ENCODE results near the gene GRM8. TPM values are rescaled to one million over a fixed set of nuclear protein-coding genes. Genes with fewer than 3 reads are reported as not detected.

Gene GRM8
- total RNA-seq, 1 experiment from 2014 or later: 1.8 TPM

DNA sequence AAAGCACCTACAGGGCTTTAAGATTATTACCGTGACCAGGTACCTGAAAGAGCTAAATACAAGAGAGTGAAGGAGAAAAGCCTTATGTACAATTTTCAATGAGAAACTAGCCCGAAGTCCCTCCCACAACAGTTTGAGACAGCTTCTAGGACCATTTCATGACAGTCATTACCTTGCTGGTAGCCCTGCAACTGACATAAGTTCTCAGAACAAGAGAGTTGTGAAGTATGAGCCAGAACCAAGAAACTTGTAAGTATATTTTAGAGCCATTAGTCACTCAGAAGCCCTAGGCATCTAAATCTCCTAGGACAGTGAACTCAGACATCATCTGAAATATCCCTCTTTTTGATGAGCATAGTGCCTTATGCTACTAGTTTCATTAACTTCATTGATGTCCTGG lies 792.1 kb downstream of the GRM8 start:
- Histone ChIP-seq H3K23me2 (ENCODE audit: insufficient read length, low read depth, low read length, poor library complexity, severe bottlenecking) (no peaks in the 10 kb centered on the region), H4K91ac (ENCODE audit: insufficient read length, low read depth, low read length) (no peak overlapping the region), H2BK20ac (ENCODE audit: low read depth, low read length, poor library complexity, severe bottlenecking) (no peak overlapping the region), H2AFZ (ENCODE audit: low read length) (no peak overlapping the region), H2BK15ac (ENCODE audit: low read depth, low read length) (no peak overlapping the region), H2BK5ac (ENCODE audit: insufficient read length, low read length) (no peak overlapping the region), H3K4me2 (ENCODE audit: insufficient read depth, insufficient read length, low read length) (no peak overlapping the region), H2BK120ac (ENCODE audit: low read depth, low read length, poor library complexity, severe bottlenecking) (no peak overlapping the region), H3K18ac (ENCODE audit: insufficient read length, low read depth, low read length) (no peak overlapping the region), H4K5ac (ENCODE audit: insufficient read length, low read depth, low read length) (no peak overlapping the region), H3T11ph (ENCODE audit: low read length) (no peak overlapping the region), H3K9me3 (ENCODE audit: control insufficient read depth, low read depth, low read length) (no peaks in the 10 kb centered on the region), H2BK12ac (ENCODE audit: insufficient read length, low read depth, low read length) (no peak overlapping the region), H4K8ac (replicated peaks; ENCODE audit: insufficient read length, low read depth, low read length) (no peak overlapping the region), H3K23ac (ENCODE audit: insufficient read length, low read depth, low read length) (no peak overlapping the region), H3K27me3 (ENCODE audit: insufficient read depth, low read length) (no peaks in the 10 kb centered on the region), H3K79me1 (ENCODE audit: insufficient read depth, low read depth, low read length, poor library complexity, severe bottlenecking) (no peaks in the 10 kb centered on the region), H3K9ac (ENCODE audit: extremely low read depth, insufficient read length, low read length) (no peak overlapping the region), H3K27ac (ENCODE audit: insufficient read length, low read depth, low read length) (no peak overlapping the region), H3K4me1 (ENCODE audit: insufficient read depth, low read length) (no peaks in the 10 kb centered on the region), H2AK5ac (ENCODE audit: insufficient read length, low read length) (no peak overlapping the region), H4K20me1 (ENCODE audit: control insufficient read depth, insufficient read depth, insufficient read length) (no peaks in the 10 kb centered on the region), H3K56ac (ENCODE audit: insufficient read length, low read depth, low read length) (no peak overlapping the region), H3K4ac (ENCODE audit: low read depth, low read length) (no peak overlapping the region), H3K14ac (ENCODE audit: insufficient read depth, low read length) (no peak overlapping the region), H3K79me2 (ENCODE audit: insufficient read depth, low read length) (no peaks in the 10 kb centered on the region)
- H3K9me3 Mint-ChIP-seq: no peaks in the 10 kb centered on the region
- peaks cover 1% of the 10 kb centered on the region; the same call in 1 of the 2 replicates for H3K27me3 Mint-ChIP-seq (ENCODE audit: low read depth)
- no peak overlapping the region for H3K4me3 Mint-ChIP-seq
- no peaks in the 10 kb centered on the region for H3K4me1 Mint-ChIP-seq
- WGBS (ENCODE audit: extremely low coverage, insufficient read length, low lambda C conversion rate): no CpG with 5 or more reads among the region's 2 CpGs
- DNase-seq: no peak
- H3K27ac Mint-ChIP-seq: no peak overlapping the region
- H3K36me3 Mint-ChIP-seq (ENCODE audit: insufficient read depth in 1 of 3, low read depth in 3 of 3): no peaks in the 10 kb centered on the region
- TF ChIP-seq, protein P1, sequence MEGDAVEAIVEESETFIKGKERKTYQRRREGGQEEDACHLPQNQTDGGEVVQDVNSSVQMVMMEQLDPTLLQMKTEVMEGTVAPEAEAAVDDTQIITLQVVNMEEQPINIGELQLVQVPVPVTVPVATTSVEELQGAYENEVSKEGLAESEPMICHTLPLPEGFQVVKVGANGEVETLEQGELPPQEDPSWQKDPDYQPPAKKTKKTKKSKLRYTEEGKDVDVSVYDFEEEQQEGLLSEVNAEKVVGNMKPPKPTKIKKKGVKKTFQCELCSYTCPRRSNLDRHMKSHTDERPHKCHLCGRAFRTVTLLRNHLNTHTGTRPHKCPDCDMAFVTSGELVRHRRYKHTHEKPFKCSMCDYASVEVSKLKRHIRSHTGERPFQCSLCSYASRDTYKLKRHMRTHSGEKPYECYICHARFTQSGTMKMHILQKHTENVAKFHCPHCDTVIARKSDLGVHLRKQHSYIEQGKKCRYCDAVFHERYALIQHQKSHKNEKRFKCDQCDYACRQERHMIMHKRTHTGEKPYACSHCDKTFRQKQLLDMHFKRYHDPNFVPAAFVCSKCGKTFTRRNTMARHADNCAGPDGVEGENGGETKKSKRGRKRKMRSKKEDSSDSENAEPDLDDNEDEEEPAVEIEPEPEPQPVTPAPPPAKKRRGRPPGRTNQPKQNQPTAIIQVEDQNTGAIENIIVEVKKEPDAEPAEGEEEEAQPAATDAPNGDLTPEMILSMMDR (conservative IDR thresholded peaks at IDR 0.05): no peak

All from H9 (cell line).